GM12878 (cell line): ENCODE results near the gene GPR78. TPM values are rescaled to one million over a fixed set of nuclear protein-coding genes. Genes with fewer than 3 reads are reported as not detected.

Experiments used
- ATAC-seq: fragments of 200-7000 bp; cut with Tn5 transposase; 3 replicates; pipeline ENCODE4 v1.9.1; 2020; ENCODE audit warnings: mild to moderate bottlenecking, moderate library complexity
- BruUV-seq: library from RNA; stranded (reverse); fragments of 400-500 nt; replicated peaks from 2 replicates; lab custom pipeline; 2021; lab: Mats Ljungman, UMichigan
- CTCF ChIA-PET: fragments of 300-600 bp; sonication (Branson Sonifier 250); formaldehyde crosslinking; extraction: SDS; loops from one replicate; lab custom pipeline; 2021; ENCODE audit warnings: inconsistent platforms; lab: Yijun Ruan, JAX
- POLR2A ChIA-PET: fragments of 350-600 bp; formaldehyde crosslinking; extraction: SDS; loops from one replicate; lab custom pipeline; 2021; ENCODE audit warnings: inconsistent platforms; lab: Charles Lee
- RAD21 ChIA-PET: fragments of 300-600 bp; sonication (Branson Sonifier 250); formaldehyde crosslinking; loops from one replicate; lab custom pipeline; 2023; ENCODE audit warnings: antibody characterized with exemption; ENCODE audit not compliant: unreplicated experiment; lab: Charles Lee
- SMC1A ChIA-PET: fragments of 300-600 bp; sonication (Branson Sonifier 250); formaldehyde crosslinking; loops from one replicate; lab custom pipeline; 2023; ENCODE audit not compliant: unreplicated experiment, uncharacterized antibody; lab: Charles Lee
- DNase-seq: peaks from one replicate; pipeline ENCODE4 v3.0.0-alpha.2; 2011; ENCODE audit warnings: low read depth, low spot score
- FAIRE-seq: peaks from 3 replicates; lab custom pipeline; 2011; peaks lifted over from hg19 to GRCh38; lab: Jason Lieb, UNC
- H2AFZ ChIP-seq: 2 replicates; pipeline ENCODE4 v1.6.0; 2011; ENCODE audit warnings: low read depth, low read length, control low read depth; ENCODE audit not compliant: control insufficient read depth
- H3K27ac ChIP-seq: 2 replicates; pipeline ENCODE4 v1.5.1; 2011; ENCODE audit warnings: control low read depth; ENCODE audit not compliant: control insufficient read depth, insufficient read depth
- H3K27me3 ChIP-seq, 2 experiments: replicated peaks in 1 of 2; 2 replicates each; pipeline versions ENCODE4 v1.6.0 to v1.6.1; 2011; ENCODE audit warnings: low read length in 1 of 2; ENCODE audit not compliant: control insufficient read depth in 2 of 2, insufficient read depth in 2 of 2
- H3K36me3 ChIP-seq, 2 experiments: 2 replicates each; pipeline ENCODE4 v1.5.1; 2011; ENCODE audit warnings: low read length in 1 of 2; ENCODE audit not compliant: control insufficient read depth in 2 of 2, insufficient read depth in 2 of 2
- H3K4me1 ChIP-seq: 2 replicates; pipeline ENCODE4 v1.6.1; 2011; ENCODE audit warnings: mild to moderate bottlenecking, low read length, moderate library complexity, mixed read lengths; ENCODE audit not compliant: control insufficient read depth, insufficient read depth
- H3K4me2 ChIP-seq: 2 replicates; pipeline ENCODE4 v1.6.0; 2011; ENCODE audit warnings: control low read depth; ENCODE audit not compliant: control insufficient read depth, insufficient read depth
- H3K4me3 ChIP-seq: fragments of 200-600 bp; sonication (generic); 2 replicates; pipeline ENCODE4 v1.5.1; 2016
- H3K79me2 ChIP-seq: 2 replicates; pipeline ENCODE4 v1.6.0; 2011; ENCODE audit warnings: low read length; ENCODE audit not compliant: control insufficient read depth, insufficient read depth
- H3K9ac ChIP-seq: 2 replicates; pipeline ENCODE4 v1.8.0; 2011; ENCODE audit warnings: low read length, control low read depth, mixed read lengths; ENCODE audit not compliant: control insufficient read depth, insufficient read depth
- H3K9me3 ChIP-seq: replicated peaks from 3 replicates; pipeline ENCODE4 v1.5.1; 2011; ENCODE audit warnings: mild to moderate bottlenecking, low read length; ENCODE audit not compliant: control insufficient read depth, insufficient read depth
- H4K20me1 ChIP-seq: 2 replicates; pipeline ENCODE4 v1.6.0; 2011; ENCODE audit not compliant: control insufficient read depth, insufficient read depth
- BRCA1 ChIP-seq: IDR thresholded peaks from 2 replicates; pipeline ENCODE4 v1.6.1; 2011; ENCODE audit warnings: low read depth, low read length, improper control_type of control experiment
- CREM ChIP-seq: IDR thresholded peaks from 2 replicates; pipeline ENCODE4 v1.6.1; 2014; ENCODE audit warnings: antibody characterized with exemption, low read depth
- EED ChIP-seq: sonication (generic); IDR thresholded peaks from 2 replicates; pipeline ENCODE4 v1.6.1; 2016; ENCODE audit warnings: antibody characterized with exemption, low read depth
- FOXM1 ChIP-seq: IDR thresholded peaks from 2 replicates; pipeline ENCODE4 v1.6.1; 2012; ENCODE audit warnings: low read depth, mild to moderate bottlenecking, inconsistent platforms, low read length, moderate library complexity
- JUNB ChIP-seq: IDR thresholded peaks from 2 replicates; pipeline ENCODE4 v1.6.1; 2016; ENCODE audit warnings: antibody characterized with exemption, mild to moderate bottlenecking
- JUND ChIP-seq: IDR thresholded peaks from 2 replicates; pipeline ENCODE4 v1.6.1; 2012; ENCODE audit warnings: low read depth, mild to moderate bottlenecking, low read length, improper control_type of control experiment, moderate library complexity
- PKNOX1 ChIP-seq: fragments of 450-650 bp; IDR thresholded peaks from 2 replicates; pipeline ENCODE4 v1.6.1; 2016; ENCODE audit warnings: mild to moderate bottlenecking
- RCOR1 ChIP-seq: conservative IDR thresholded peaks from 2 replicates; pipeline ENCODE4 v1.6.1; 2012; ENCODE audit warnings: low read depth, low read length, improper control_type of control experiment
- SIN3A ChIP-seq: IDR thresholded peaks from 2 replicates; pipeline ENCODE4 v1.6.1; 2012; ENCODE audit warnings: low read depth, low read length, improper control_type of control experiment
- SP1 ChIP-seq: IDR thresholded peaks from one replicate; pipeline ENCODE4 v1.6.1; 2011; ENCODE audit warnings: low read depth, low read length
- STAT3 ChIP-seq: IDR thresholded peaks from 2 replicates; pipeline ENCODE4 v1.6.1; 2011; ENCODE audit warnings: low read depth, low read length, improper control_type of control experiment
- WGBS: methylation state at CpG from one replicate; pipeline ENCODE4 v1.1.6; 2016; ENCODE audit warnings: low lambda C conversion rate; ENCODE audit not compliant: insufficient replicate concordance, insufficient coverage; ENCODE audit errors: missing lambda C conversion rate; 5-methylcytosine and 5-hydroxymethylcytosine counted together
- in situ Hi-C: fragments of 300-500 bp; cut with MboI; formaldehyde crosslinking; loops from 9 replicates; pipeline ENCODE4 v1.14.3; 2018; ENCODE audit warnings: mixed read lengths
- intact Hi-C: fragments of 100-400 bp; cut with micrococcal nuclease; formaldehyde crosslinking; loops from one replicate; pipeline ENCODE4 v1.14.2; 2022; ENCODE audit not compliant: unreplicated experiment
- polyA plus RNA-seq, 11 experiments: library from polyadenylated mRNA; depleted of rRNA in 4 of 11; unstranded in 6 of 11; stranded (reverse) in 5 of 11; fragments of >200 nt; fragmentation: Nextera tagmentation in 4 of 11; fragmentation: Illumina TruSeq in 1 of 11; extraction: Ambion mirVana in 4 of 11; extraction: Trizol in 1 of 11; gene quantifications; 1 replicate in 1 of 11; 2 replicates in 10 of 11; pipeline versions ENCODE4 v1.2.1 to v1.2.3, GENCODE V29; 2011 to 2016; ENCODE audit warnings: inconsistent platforms in 2 of 11, missing spikeins in 2 of 11, low read depth in 1 of 11
- total RNA-seq, 4 experiments: library from RNA; depleted of rRNA in 3 of 4; stranded (reverse); fragments of >200 nt in 3 of 4; fragmentation: Illumina TruSeq in 1 of 4; extraction: Trizol in 1 of 4; gene quantifications; 2 replicates each; pipeline versions ENCODE4 v1.2.1 to v1.2.3, GENCODE V29; 2013 to 2021
- TF ChIP-seq, protein P1 (sequence below): fragments of 450-650 bp; IDR thresholded peaks from 2 replicates; pipeline ENCODE4 v1.6.1; 2017; ENCODE audit warnings: mild to moderate bottlenecking

GPR78 gene
- total and polyA plus RNA-seq, 10 of the 15 experiments (the other 5 are each of a cell fraction or from before 2014, with no cell fraction given) = 0.03 TPM; not detected in 9

GRCh38 chr4:8602686-8603430, 22.7 kb downstream of the GPR78 start:
- ChIA-PET RAD21 (no interaction called here), CTCF (no interaction called here), POLR2A (no interaction called here), SMC1A (no interaction called here)
- no peaks in the 10 kb centered on the region for H3K36me3 ChIP-seq
- H3K4me1 ChIP-seq = no peaks in the 10 kb centered on the region
- no peaks in the 10 kb centered on the region for H3K9me3 ChIP-seq
- no peak for TF ChIP-seq BRCA1
- no peaks in the 10 kb centered on the region for H3K79me2 ChIP-seq
- H3K4me3 ChIP-seq = no peak overlapping the region
- no peak overlapping the region for H2AFZ ChIP-seq
- no peak overlapping the region for H3K9ac ChIP-seq
- ATAC-seq = no peak
- intact Hi-C loops (no loop called here), in situ Hi-C loops (no loop called here)
- H4K20me1 ChIP-seq = no peaks in the 10 kb centered on the region
- no TSS peak for BruUV-seq
- H3K27me3 ChIP-seq = no peaks in the 10 kb centered on the region; a peak in 1 of 4 replicates
- no peak overlapping the region for H3K27ac ChIP-seq
- no peak for DNase-seq
- no peak for FAIRE-seq
- no peak overlapping the region for H3K4me2 ChIP-seq
- WGBS = 14% methylated on average over 19 of the region's 19 CpGs

- ChIA-PET CTCF (no interaction called here), RAD21 (no interaction called here), SMC1A (no interaction called here), POLR2A (no interaction called here)
- TF ChIP-seq, protein P1, sequence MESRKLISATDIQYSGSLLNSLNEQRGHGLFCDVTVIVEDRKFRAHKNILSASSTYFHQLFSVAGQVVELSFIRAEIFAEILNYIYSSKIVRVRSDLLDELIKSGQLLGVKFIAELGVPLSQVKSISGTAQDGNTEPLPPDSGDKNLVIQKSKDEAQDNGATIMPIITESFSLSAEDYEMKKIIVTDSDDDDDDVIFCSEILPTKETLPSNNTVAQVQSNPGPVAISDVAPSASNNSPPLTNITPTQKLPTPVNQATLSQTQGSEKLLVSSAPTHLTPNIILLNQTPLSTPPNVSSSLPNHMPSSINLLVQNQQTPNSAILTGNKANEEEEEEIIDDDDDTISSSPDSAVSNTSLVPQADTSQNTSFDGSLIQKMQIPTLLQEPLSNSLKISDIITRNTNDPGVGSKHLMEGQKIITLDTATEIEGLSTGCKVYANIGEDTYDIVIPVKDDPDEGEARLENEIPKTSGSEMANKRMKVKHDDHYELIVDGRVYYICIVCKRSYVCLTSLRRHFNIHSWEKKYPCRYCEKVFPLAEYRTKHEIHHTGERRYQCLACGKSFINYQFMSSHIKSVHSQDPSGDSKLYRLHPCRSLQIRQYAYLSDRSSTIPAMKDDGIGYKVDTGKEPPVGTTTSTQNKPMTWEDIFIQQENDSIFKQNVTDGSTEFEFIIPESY = no peak
- TF ChIP-seq PKNOX1 = no peak
- TF ChIP-seq SP1 = no peak
- no peak for TF ChIP-seq FOXM1
- no peak for TF ChIP-seq CREM
- no peak for TF ChIP-seq JUNB
- TF ChIP-seq JUND = no peak
- no peak for TF ChIP-seq SIN3A
- TF ChIP-seq RCOR1 = no peak
- TF ChIP-seq EED = no peak
- no peak for TF ChIP-seq STAT3
- H3K79me2 ChIP-seq = no peaks in the 10 kb centered on the region
- no peak overlapping the region for H3K9ac ChIP-seq
- ATAC-seq (no peak), DNase-seq (no peak), FAIRE-seq (no peak)
- H3K4me2 ChIP-seq = no peak overlapping the region
- BruUV-seq = no TSS peak
- H3K27ac ChIP-seq = no peak overlapping the region
- in situ Hi-C loops (no loop called here), intact Hi-C loops (no loop called here)
- H3K27me3 ChIP-seq = no peaks in the 10 kb centered on the region; a peak in 1 of 4 replicates
- no peaks in the 10 kb centered on the region for H3K9me3 ChIP-seq
- 10% methylated on average over 14 of the region's 22 CpGs for WGBS
- H4K20me1 ChIP-seq = no peaks in the 10 kb centered on the region
- no peaks in the 10 kb centered on the region for H3K36me3 ChIP-seq
- H3K4me1 ChIP-seq = no peaks in the 10 kb centered on the region
- H2AFZ ChIP-seq = no peak overlapping the region
- H3K4me3 ChIP-seq = no peak overlapping the region
Measured at GRCh38 chr4:8603931-8604330, 23.7 kb downstream of the GPR78 start.
